ENCODE measurements around the gene RNF123. TPM values are rescaled to one million over a fixed set of nuclear protein-coding genes. Genes with fewer than 3 reads are reported as not detected.
A peak's percentile ranks its signal among the peaks of the same experiment; 100 is the strongest.

The RNF123 gene
- total and polyA plus RNA-seq, 2 donors (not counting 1 experiment from before 2014, with no cell fraction given) = 51.8 to 69.0 TPM

DNA sequence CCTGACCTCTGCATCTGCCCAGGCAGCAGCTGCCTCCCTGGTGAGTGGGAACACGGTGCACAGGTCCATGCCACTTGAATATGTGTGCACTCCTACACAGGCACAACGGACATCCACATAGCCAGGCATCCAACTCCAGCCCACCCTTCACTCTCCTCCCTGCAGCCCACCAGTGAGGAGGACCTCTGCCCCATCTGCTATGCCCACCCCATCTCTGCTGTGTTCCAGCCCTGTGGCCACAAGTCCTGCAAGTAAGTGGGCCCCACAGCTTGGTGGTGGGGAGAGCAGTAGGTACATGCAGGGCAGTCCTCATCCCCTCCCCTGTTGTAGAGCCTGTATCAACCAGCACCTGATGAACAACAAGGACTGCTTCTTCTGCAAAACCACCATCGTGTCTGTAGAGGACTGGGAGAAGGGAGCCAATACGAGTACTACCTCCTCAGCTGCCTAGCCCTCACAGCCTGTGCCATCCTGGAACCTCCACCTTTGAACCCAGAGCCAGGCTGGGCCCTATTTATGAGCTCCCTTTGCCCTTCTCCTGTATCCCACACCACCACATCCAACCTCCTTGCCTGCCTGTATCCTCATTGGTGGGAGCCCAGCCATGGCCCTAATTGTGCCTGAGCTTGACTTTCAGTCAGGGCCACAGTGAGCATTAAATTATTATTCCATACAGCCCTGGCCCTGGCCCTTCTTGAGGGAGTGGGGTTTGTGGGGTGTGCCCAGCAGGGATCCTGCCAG lies 31.7 kb downstream of the RNF123 start:
- CTCF ChIA-PET = interaction anchor here (1.1 to 3.2 kb wide), 2 partner anchors 20 to 118 kb away, joined by 3 to 22 read pairs; no protein-coding TSS in a partner anchor
- Mint-ChIP-seq H3K4me3 (peak overlapping the region; percentile 54), H3K4me1 (peaks cover 52% of the 10 kb centered on the region), H3K27me3 (no peaks in the 10 kb centered on the region), H3K9me3 (ENCODE audit: insufficient read depth) (no peaks in the 10 kb centered on the region), H3K27ac (peak overlapping the region; percentile 81)
- intact Hi-C loops (cut with micrococcal nuclease) = no loop called here
- TF ChIP-seq EZH2 (IDR thresholded peaks at IDR 0.05; ENCODE audit: borderline replicate concordance, insufficient read depth, low read depth, low read length, poor library complexity, severe bottlenecking) = no peak
- TF ChIP-seq, protein P1, sequence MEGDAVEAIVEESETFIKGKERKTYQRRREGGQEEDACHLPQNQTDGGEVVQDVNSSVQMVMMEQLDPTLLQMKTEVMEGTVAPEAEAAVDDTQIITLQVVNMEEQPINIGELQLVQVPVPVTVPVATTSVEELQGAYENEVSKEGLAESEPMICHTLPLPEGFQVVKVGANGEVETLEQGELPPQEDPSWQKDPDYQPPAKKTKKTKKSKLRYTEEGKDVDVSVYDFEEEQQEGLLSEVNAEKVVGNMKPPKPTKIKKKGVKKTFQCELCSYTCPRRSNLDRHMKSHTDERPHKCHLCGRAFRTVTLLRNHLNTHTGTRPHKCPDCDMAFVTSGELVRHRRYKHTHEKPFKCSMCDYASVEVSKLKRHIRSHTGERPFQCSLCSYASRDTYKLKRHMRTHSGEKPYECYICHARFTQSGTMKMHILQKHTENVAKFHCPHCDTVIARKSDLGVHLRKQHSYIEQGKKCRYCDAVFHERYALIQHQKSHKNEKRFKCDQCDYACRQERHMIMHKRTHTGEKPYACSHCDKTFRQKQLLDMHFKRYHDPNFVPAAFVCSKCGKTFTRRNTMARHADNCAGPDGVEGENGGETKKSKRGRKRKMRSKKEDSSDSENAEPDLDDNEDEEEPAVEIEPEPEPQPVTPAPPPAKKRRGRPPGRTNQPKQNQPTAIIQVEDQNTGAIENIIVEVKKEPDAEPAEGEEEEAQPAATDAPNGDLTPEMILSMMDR (IDR thresholded peaks at IDR 0.05) = no peak
- Histone ChIP-seq H3K4me2 (replicated peaks; ENCODE audit: low read depth, low read length, poor library complexity, severe bottlenecking) (no peak overlapping the region), H3K36me3 (replicated peaks in 1 of 2; ENCODE audit: control extremely low read depth in 1 of 2, control insufficient read depth in 1 of 2, extremely low read depth in 1 of 2, insufficient read depth in 2 of 2, low read length in 1 of 2) (peaks cover 0 to 28% of the 10 kb centered on the region in 2 experiments), H3K27ac (ENCODE audit: low read length in 2 of 2) (no peak overlapping the region), H2AFZ (ENCODE audit: insufficient read depth, low read depth, low read length, poor library complexity, severe bottlenecking) (no peak overlapping the region), H3K27me3 (replicated peaks in 1 of 4; ENCODE audit: control extremely low read depth in 1 of 4, control insufficient read depth in 3 of 4, insufficient read depth in 4 of 4, low read length in 3 of 4) (no peaks in the 10 kb centered on the region), H3K79me2 (ENCODE audit: control insufficient read depth, insufficient read depth, low read length) (peaks cover 4% of the 10 kb centered on the region), H3K9me3 (ENCODE audit: control extremely low read depth in 1 of 3, control insufficient read depth in 2 of 3, insufficient read depth in 1 of 3, low read length in 2 of 3) (no peaks in the 10 kb centered on the region), H3K9ac (ENCODE audit: low read length) (no peak overlapping the region), H3K4me3 (ENCODE audit: control extremely low read depth in 1 of 5, extremely low read depth in 1 of 5, insufficient read depth in 1 of 5, low read depth in 2 of 5, low read length in 4 of 5) (no peak overlapping the region), H3K4me1 (ENCODE audit: control insufficient read depth in 2 of 2, insufficient read depth in 2 of 2, low read length in 2 of 2) (peaks cover 27 to 48% of the 10 kb centered on the region in 2 donors), H4K20me1 (ENCODE audit: control insufficient read depth, insufficient read depth, low read length, poor library complexity, severe bottlenecking) (no peaks in the 10 kb centered on the region)
- no peak for ATAC-seq (ENCODE audit: low read depth)
- 92% methylated on average over 4 of the region's 4 CpGs for WGBS (ENCODE audit: insufficient coverage)
- DNase-seq = peak; percentile 33
- POLR2A ChIA-PET = interaction anchor here (0.6 to 3.0 kb wide), 2 partner anchors 82 to 714 kb away, joined by 4 to 9 read pairs; partner anchors contain the start of gene INKA1

DNA sequence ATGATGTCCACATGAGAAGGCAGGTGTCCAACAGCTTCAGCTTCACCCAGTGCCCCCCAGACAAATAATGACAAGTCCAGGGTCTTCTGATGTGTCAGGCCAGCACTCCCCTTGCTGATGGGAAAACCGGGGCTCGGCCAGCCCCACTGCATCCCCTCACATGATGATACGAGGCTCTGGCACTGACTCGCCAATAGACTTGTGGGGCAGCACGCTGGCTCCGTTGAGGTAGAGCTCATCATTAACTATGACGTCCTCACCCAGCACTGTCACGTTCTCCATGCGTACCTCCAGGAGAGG lies 32.2 kb downstream of the RNF123 start:
- no peaks in the 10 kb centered on the region for H4K20me1 ChIP-seq (ENCODE audit: control insufficient read depth, insufficient read depth, low read length, poor library complexity, severe bottlenecking)
- intact Hi-C loops (cut with micrococcal nuclease) = no loop called here

More for the DNA sequence above, 32.2 kb downstream of the RNF123 start:
- ChIA-PET POLR2A (interaction anchor here (3.0 kb wide), 1 partner anchor 82 kb away, joined by 9 read pairs; the partner anchor contains the start of gene INKA1), CTCF (interaction anchor here (1.1 to 3.2 kb wide), 2 partner anchors 20 to 117 kb away, joined by 3 to 22 read pairs; no protein-coding TSS in a partner anchor)
- H3K4me2 ChIP-seq (replicated peaks; ENCODE audit: low read depth, low read length, poor library complexity, severe bottlenecking) = no peak overlapping the region
- H3K4me1 ChIP-seq (ENCODE audit: control insufficient read depth in 2 of 2, insufficient read depth in 2 of 2, low read length in 2 of 2) = peaks cover 27 to 54% of the 10 kb centered on the region in 2 donors
- no peak overlapping the region for H3K4me3 ChIP-seq (ENCODE audit: control extremely low read depth in 1 of 5, extremely low read depth in 1 of 5, insufficient read depth in 1 of 5, low read depth in 2 of 5, low read length in 4 of 5)
- H3K4me1 Mint-ChIP-seq = peaks cover 55% of the 10 kb centered on the region
- no peaks in the 10 kb centered on the region for H3K9me3 ChIP-seq (ENCODE audit: control extremely low read depth in 1 of 3, control insufficient read depth in 2 of 3, insufficient read depth in 1 of 3, low read length in 2 of 3)
- H3K9me3 Mint-ChIP-seq (ENCODE audit: insufficient read depth) = no peaks in the 10 kb centered on the region
- peak overlapping the region; percentile 81 for H3K27ac Mint-ChIP-seq
- H3K79me2 ChIP-seq (ENCODE audit: control insufficient read depth, insufficient read depth, low read length) = peaks cover 4% of the 10 kb centered on the region
- H3K4me3 Mint-ChIP-seq = peak overlapping the region; percentile 96
- no peaks in the 10 kb centered on the region for H3K27me3 Mint-ChIP-seq
- TF ChIP-seq EZH2 (IDR thresholded peaks at IDR 0.05; ENCODE audit: borderline replicate concordance, insufficient read depth, low read depth, low read length, poor library complexity, severe bottlenecking) = no peak
- TF ChIP-seq, protein P1 (IDR thresholded peaks at IDR 0.05) = no peak
- DNase-seq = no peak
- H2AFZ ChIP-seq (ENCODE audit: insufficient read depth, low read depth, low read length, poor library complexity, severe bottlenecking) = no peak overlapping the region
- peaks cover 0 to 29% of the 10 kb centered on the region in 2 experiments for H3K36me3 ChIP-seq (replicated peaks in 1 of 2; ENCODE audit: control extremely low read depth in 1 of 2, control insufficient read depth in 1 of 2, extremely low read depth in 1 of 2, insufficient read depth in 2 of 2, low read length in 1 of 2)
- no peak for ATAC-seq (ENCODE audit: low read depth)
- no peaks in the 10 kb centered on the region for H3K27me3 ChIP-seq (replicated peaks in 1 of 4; ENCODE audit: control extremely low read depth in 1 of 4, control insufficient read depth in 3 of 4, insufficient read depth in 4 of 4, low read length in 3 of 4)
- no peak overlapping the region for H3K9ac ChIP-seq (ENCODE audit: low read length)
- WGBS (ENCODE audit: insufficient coverage) = 93% methylated on average over 9 of the region's 9 CpGs
- H3K27ac ChIP-seq (ENCODE audit: low read length in 2 of 2) = no peak overlapping the region
